ENCODE measurements around the gene ELF4. TPM values are rescaled to one million over a fixed set of nuclear protein-coding genes. Genes with fewer than 3 reads are reported as not detected.

Gene ELF4
- total RNA-seq, 1 experiment from 2014 or later, result 1.9 TPM

DNA sequence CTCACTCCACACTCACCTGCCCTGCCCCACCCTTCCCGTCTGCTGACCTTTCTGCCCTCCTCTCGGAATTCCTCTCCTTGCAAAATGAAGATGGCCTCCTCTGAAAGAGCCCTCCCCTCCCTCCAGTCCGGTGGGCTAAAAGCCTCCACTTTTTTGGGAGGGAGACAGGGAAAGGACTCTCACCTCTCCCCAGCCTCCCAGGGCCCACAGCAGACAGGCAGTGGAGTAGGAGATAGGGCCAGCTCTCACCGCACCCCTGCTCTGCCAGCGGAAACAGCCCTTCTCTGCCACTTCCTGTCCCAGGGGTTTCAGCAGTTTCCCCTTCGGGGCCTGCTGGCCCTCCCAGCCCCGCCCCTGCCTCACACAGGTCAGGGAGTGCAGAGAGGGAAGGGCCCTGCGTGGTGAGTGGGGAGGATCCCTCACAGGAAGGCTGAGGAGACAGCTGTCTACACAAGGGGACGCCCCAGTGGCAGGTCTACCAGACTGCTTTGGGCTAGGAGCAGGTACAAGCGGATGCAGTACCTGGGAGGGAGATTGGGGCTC, 18.2 kb downstream of the ELF4 start (continued):
- no peak for TF ChIP-seq ELF4 (CRISPR knock-in tag; IDR thresholded peaks at IDR 0.05; ENCODE audit: low read depth)
- TF ChIP-seq PRRX2 (CRISPR knock-in tag; IDR thresholded peaks at IDR 0.05), result no peak
- TF ChIP-seq, protein P1, sequence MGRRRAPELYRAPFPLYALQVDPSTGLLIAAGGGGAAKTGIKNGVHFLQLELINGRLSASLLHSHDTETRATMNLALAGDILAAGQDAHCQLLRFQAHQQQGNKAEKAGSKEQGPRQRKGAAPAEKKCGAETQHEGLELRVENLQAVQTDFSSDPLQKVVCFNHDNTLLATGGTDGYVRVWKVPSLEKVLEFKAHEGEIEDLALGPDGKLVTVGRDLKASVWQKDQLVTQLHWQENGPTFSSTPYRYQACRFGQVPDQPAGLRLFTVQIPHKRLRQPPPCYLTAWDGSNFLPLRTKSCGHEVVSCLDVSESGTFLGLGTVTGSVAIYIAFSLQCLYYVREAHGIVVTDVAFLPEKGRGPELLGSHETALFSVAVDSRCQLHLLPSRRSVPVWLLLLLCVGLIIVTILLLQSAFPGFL (CRISPR knock-in tag; IDR thresholded peaks at IDR 0.05; ENCODE audit: borderline replicate concordance), result no peak
- TF ChIP-seq FOXP1 (CRISPR knock-in tag; IDR thresholded peaks at IDR 0.05; ENCODE audit: borderline replicate concordance), result no peak
- TF ChIP-seq CBFB (CRISPR knock-in tag; IDR thresholded peaks at IDR 0.05; ENCODE audit: low read depth), result no peak
- no peak for TF ChIP-seq TEAD1 (CRISPR knock-in tag; IDR thresholded peaks at IDR 0.05)

DNA sequence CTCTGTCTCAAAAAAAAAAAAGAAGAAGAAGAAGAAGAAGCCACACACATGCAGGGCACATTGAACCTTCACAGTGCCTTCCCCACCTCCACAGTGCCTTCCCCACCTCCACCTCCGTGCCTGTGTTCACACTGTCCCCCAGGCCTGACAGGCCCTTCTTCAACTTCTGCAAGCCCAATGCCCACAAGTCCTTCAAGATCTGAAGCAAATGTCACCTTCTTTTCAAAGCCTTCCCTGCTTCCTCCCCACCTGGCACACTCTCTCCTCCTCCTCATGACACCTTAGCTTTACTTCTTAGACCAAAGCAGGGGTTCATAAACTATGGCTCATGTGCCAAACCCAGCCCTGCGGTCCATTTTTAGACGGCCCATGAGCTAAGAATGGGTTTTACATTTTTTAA, 19.9 kb downstream of the ELF4 start:
- Mint-ChIP-seq H3K9me3 (no peaks in the 10 kb centered on the region), H3K4me1 (peaks cover 5% of the 10 kb centered on the region; the same call in 1 of the 2 replicates), H3K36me3 (no peaks in the 10 kb centered on the region), H3K27ac (no peak overlapping the region), H3K4me3 (no peak overlapping the region), H3K27me3 (ENCODE audit: low read depth) (no peaks in the 10 kb centered on the region; the same call in 1 of the 2 replicates)
- DNase-seq (ENCODE audit: low spot score), result no peak
- no peak for TF ChIP-seq RELA (CRISPR knock-in tag; IDR thresholded peaks at IDR 0.05; ENCODE audit: borderline replicate concordance)
- ChIA-PET CTCF (no interaction called here), POLR2A (no interaction called here)
- ATAC-seq, result no peak

DNA sequence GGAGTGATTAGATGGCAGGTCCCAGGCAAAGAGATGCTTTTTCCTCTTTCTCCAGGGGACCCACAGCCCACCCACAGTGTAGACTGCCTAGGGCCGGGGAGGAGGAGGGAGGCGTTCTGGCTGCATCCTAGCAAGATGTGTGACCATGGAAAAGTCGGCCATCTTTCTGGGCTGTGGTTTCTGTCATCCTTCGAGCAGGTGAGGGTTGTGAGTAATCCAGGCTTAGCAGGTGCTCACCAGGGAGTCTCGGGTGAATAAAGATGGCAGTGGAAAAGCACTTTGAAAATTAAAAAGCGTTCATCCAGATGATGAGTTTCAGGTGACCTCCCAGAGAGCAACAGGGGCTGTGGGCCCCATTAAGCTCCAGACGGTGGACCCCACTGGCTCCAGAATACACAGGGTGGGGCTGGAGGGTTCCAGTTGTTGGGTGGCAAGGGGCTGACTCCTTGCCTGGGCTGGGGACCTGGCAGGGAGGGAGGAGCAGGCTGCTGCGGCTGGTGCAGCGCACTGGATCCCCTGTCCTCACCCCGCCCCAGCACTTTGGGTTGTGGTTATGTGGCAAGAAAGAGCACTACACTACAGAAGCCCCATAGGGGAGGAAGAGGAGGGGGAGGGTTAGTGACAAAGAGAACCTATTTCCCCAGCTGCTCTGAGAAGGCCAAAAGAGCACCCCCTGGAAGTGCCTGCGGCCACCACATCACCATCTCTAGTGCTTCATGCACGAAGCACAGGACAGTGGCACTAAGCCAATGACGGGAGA, 23.7 kb downstream of the ELF4 start:
- no peak overlapping the region for H3K4me3 Mint-ChIP-seq
- peaks cover 18% of the 10 kb centered on the region for H3K4me1 Mint-ChIP-seq
- no peak for DNase-seq (ENCODE audit: low spot score)
- CTCF ChIA-PET, result interaction anchor here (1.1 to 1.6 kb wide), 2 partner anchors 22 to 58 kb away, joined by 3 to 4 read pairs; no protein-coding TSS in a partner anchor
- H3K36me3 Mint-ChIP-seq, result no peaks in the 10 kb centered on the region
- ATAC-seq, result no peak
- POLR2A ChIA-PET, result no interaction called here
- H3K27me3 Mint-ChIP-seq (ENCODE audit: low read depth), result no peaks in the 10 kb centered on the region; the same call in 1 of the 2 replicates
- no peaks in the 10 kb centered on the region for H3K9me3 Mint-ChIP-seq
- TF ChIP-seq JAZF1 (CRISPR knock-in tag; IDR thresholded peaks at IDR 0.05) (no peak), GRHL2 (CRISPR knock-in tag; IDR thresholded peaks at IDR 0.05; ENCODE audit: insufficient replicate concordance, severe bottlenecking) (no peak), ZNF423 (CRISPR knock-in tag; IDR thresholded peaks at IDR 0.05) (no peak), TEAD4 (CRISPR knock-in tag; IDR thresholded peaks at IDR 0.05) (no peak), RELA (CRISPR knock-in tag; IDR thresholded peaks at IDR 0.05; ENCODE audit: borderline replicate concordance) (no peak)
- TF ChIP-seq, protein P2, sequence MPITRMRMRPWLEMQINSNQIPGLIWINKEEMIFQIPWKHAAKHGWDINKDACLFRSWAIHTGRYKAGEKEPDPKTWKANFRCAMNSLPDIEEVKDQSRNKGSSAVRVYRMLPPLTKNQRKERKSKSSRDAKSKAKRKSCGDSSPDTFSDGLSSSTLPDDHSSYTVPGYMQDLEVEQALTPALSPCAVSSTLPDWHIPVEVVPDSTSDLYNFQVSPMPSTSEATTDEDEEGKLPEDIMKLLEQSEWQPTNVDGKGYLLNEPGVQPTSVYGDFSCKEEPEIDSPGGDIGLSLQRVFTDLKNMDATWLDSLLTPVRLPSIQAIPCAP (CRISPR knock-in tag; IDR thresholded peaks at IDR 0.05), result no peak
- TF ChIP-seq, protein P3, sequence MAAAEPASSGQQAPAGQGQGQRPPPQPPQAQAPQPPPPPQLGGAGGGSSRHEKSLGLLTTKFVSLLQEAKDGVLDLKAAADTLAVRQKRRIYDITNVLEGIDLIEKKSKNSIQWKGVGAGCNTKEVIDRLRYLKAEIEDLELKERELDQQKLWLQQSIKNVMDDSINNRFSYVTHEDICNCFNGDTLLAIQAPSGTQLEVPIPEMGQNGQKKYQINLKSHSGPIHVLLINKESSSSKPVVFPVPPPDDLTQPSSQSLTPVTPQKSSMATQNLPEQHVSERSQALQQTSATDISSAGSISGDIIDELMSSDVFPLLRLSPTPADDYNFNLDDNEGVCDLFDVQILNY (CRISPR knock-in tag; IDR thresholded peaks at IDR 0.05), result no peak
- TF ChIP-seq, protein P4, sequence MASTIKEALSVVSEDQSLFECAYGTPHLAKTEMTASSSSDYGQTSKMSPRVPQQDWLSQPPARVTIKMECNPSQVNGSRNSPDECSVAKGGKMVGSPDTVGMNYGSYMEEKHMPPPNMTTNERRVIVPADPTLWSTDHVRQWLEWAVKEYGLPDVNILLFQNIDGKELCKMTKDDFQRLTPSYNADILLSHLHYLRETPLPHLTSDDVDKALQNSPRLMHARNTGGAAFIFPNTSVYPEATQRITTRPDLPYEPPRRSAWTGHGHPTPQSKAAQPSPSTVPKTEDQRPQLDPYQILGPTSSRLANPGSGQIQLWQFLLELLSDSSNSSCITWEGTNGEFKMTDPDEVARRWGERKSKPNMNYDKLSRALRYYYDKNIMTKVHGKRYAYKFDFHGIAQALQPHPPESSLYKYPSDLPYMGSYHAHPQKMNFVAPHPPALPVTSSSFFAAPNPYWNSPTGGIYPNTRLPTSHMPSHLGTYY (CRISPR knock-in tag; IDR thresholded peaks at IDR 0.05), result no peak
- TF ChIP-seq, protein P5, sequence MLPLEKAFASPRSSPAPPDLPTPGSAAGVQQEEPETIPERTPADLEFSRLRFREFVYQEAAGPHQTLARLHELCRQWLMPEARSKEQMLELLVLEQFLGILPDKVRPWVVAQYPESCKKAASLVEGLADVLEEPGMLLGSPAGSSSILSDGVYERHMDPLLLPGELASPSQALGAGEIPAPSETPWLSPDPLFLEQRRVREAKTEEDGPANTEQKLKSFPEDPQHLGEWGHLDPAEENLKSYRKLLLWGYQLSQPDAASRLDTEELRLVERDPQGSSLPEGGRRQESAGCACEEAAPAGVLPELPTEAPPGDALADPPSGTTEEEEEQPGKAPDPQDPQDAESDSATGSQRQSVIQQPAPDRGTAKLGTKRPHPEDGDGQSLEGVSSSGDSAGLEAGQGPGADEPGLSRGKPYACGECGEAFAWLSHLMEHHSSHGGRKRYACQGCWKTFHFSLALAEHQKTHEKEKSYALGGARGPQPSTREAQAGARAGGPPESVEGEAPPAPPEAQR (CRISPR knock-in tag; IDR thresholded peaks at IDR 0.05), result no peak
- no peak overlapping the region for H3K27ac Mint-ChIP-seq

Data from WTC11 (cell line).